GM23248 (cell line): ENCODE measurements around the gene OTOP3. TPM values are rescaled to one million over a fixed set of nuclear protein-coding genes. Genes with fewer than 3 reads are reported as not detected.

ENCODE experiments used
- DNase-seq: peaks from one replicate; pipeline ENCODE4 v3.0.0-alpha.2; 2015
- H2AFZ ChIP-seq: fragments of 200-600 bp; sonication (generic); 2 replicates; pipeline ENCODE4 v1.6.1; 2016; ENCODE audit warnings: antibody characterized with exemption
- H3F3A ChIP-seq: fragments of 200-600 bp; sonication (generic); 2 replicates; pipeline ENCODE4 v1.6.1; 2016; ENCODE audit warnings: mild to moderate bottlenecking, antibody characterized with exemption, mixed run types; ENCODE audit not compliant: insufficient read depth
- H3K27ac ChIP-seq: fragments of 200-600 bp; sonication (generic); 2 replicates; pipeline ENCODE4 v1.5.1; 2016; ENCODE audit warnings: mild to moderate bottlenecking
- H3K27me3 ChIP-seq: fragments of 200-600 bp; sonication (generic); replicated peaks from 2 replicates; pipeline ENCODE4 v1.6.1; 2016; ENCODE audit warnings: mild to moderate bottlenecking; ENCODE audit not compliant: insufficient read depth
- H3K36me3 ChIP-seq: fragments of 200-600 bp; sonication (generic); 2 replicates; pipeline ENCODE4 v1.6.1; 2016; ENCODE audit warnings: low read depth, mild to moderate bottlenecking
- H3K4me1 ChIP-seq: fragments of 200-600 bp; sonication (generic); 2 replicates; pipeline ENCODE4 v1.6.1; 2016; ENCODE audit warnings: mild to moderate bottlenecking; ENCODE audit not compliant: insufficient read depth
- H3K4me2 ChIP-seq: fragments of 200-600 bp; sonication (generic); one replicate; pipeline ENCODE4 v1.6.1; 2016; ENCODE audit warnings: mild to moderate bottlenecking; ENCODE audit not compliant: unreplicated experiment
- H3K4me3 ChIP-seq: fragments of 200-600 bp; sonication (generic); 2 replicates; pipeline ENCODE4 v1.5.1; 2016; ENCODE audit warnings: mild to moderate bottlenecking
- H3K79me2 ChIP-seq: fragments of 200-600 bp; sonication (generic); 2 replicates; pipeline ENCODE4 v1.6.1; 2016; ENCODE audit warnings: mild to moderate bottlenecking; ENCODE audit not compliant: insufficient read depth
- H3K9ac ChIP-seq: fragments of 200-600 bp; sonication (generic); 2 replicates; pipeline ENCODE4 v1.6.1; 2016; ENCODE audit warnings: mild to moderate bottlenecking
- H3K9me2 ChIP-seq: fragments of 200-600 bp; sonication (generic); 2 replicates; pipeline ENCODE4 v1.6.1; 2016; ENCODE audit warnings: mixed run types, mild to moderate bottlenecking, moderate library complexity; ENCODE audit not compliant: insufficient read depth
- H3K9me3 ChIP-seq: fragments of 200-600 bp; sonication (generic); one replicate; pipeline ENCODE4 v1.6.1; 2017; ENCODE audit warnings: low read depth
- H4K20me1 ChIP-seq: fragments of 200-600 bp; sonication (generic); 2 replicates; pipeline ENCODE4 v1.6.0; 2016; ENCODE audit not compliant: insufficient read depth
- EZH2 ChIP-seq: fragments of 200-600 bp; sonication (generic); IDR thresholded peaks from 2 replicates; pipeline ENCODE4 v1.6.1; 2018; ENCODE audit warnings: antibody characterized with exemption, mild to moderate bottlenecking; ENCODE audit not compliant: insufficient read depth, poor library complexity, severe bottlenecking
- EZH2phosphoT487 ChIP-seq: fragments of 200-600 bp; sonication (generic); IDR thresholded peaks from 2 replicates; pipeline ENCODE4 v1.6.1; 2018; ENCODE audit warnings: antibody characterized with exemption, moderate library complexity, mild to moderate bottlenecking, low read depth; ENCODE audit not compliant: insufficient read depth
- WGBS, 2 experiments: methylation state at CpG; one replicate each; pipeline ENCODE4 v1.1.6; 2015 to 2017; ENCODE audit warnings: low lambda C conversion rate in 2 of 2, low coverage in 1 of 2; ENCODE audit errors: missing lambda C conversion rate in 2 of 2; 5-methylcytosine and 5-hydroxymethylcytosine counted together
- in situ Hi-C: fragments of 300-500 bp; cut with MboI; formaldehyde crosslinking; loops from 2 replicates; pipeline ENCODE4 v1.15.0; 2020
- polyA plus RNA-seq: library from polyadenylated mRNA; unstranded; fragments of >200 nt; fragmentation: Nextera tagmentation; extraction: Ambion mirVana; gene quantifications from 2 replicates; pipeline ENCODE4 v1.2.1, GENCODE V29; 2016
- total RNA-seq: library from RNA; depleted of rRNA; stranded (reverse); fragments of >200 nt; shearing (Covaris generic); gene quantifications from 2 replicates; pipeline ENCODE4 v1.2.3, GENCODE V29; 2014

OTOP3 gene
- total and polyA plus RNA-seq, 2 experiments from 2014 or later = not detected

- 74 to 76% methylated on average over 2 of the region's 2 CpGs for whole genome bisulfite sequencing, 2 experiments
- Histone ChIP-seq H4K20me1 (no peaks in the 10 kb centered on the region), H3K9ac (no peak overlapping the region), H3K4me1 (no peaks in the 10 kb centered on the region), H2AFZ (no peak overlapping the region), H3K9me3 (no peaks in the 10 kb centered on the region), H3K4me3 (no peak overlapping the region), H3K9me2 (no peaks in the 10 kb centered on the region), H3K36me3 (no peaks in the 10 kb centered on the region), H3K27ac (no peak overlapping the region), H3K79me2 (no peaks in the 10 kb centered on the region), H3F3A (no peaks in the 10 kb centered on the region), H3K4me2 (no peak overlapping the region), H3K27me3 (peaks cover 63% of the 10 kb centered on the region)
- in situ Hi-C loops = no loop called here
- DNase-seq = no peak
- TF ChIP-seq EZH2phosphoT487 (no peak), EZH2 (no peak)
Measured at GRCh38 chr17:74921769-74922168, 13.9 kb upstream of the OTOP3 start.

- DNase-seq = no peak
- Histone ChIP-seq H3K9me2 (no peaks in the 10 kb centered on the region), H3K9ac (no peak overlapping the region), H4K20me1 (no peaks in the 10 kb centered on the region), H2AFZ (no peak overlapping the region), H3K4me1 (no peaks in the 10 kb centered on the region), H3K27me3 (peaks cover 67% of the 10 kb centered on the region), H3F3A (no peaks in the 10 kb centered on the region), H3K36me3 (no peaks in the 10 kb centered on the region), H3K4me3 (no peak overlapping the region), H3K27ac (no peak overlapping the region), H3K79me2 (no peaks in the 10 kb centered on the region), H3K4me2 (no peak overlapping the region), H3K9me3 (no peaks in the 10 kb centered on the region)
- in situ Hi-C loops = no loop called here
- 19 to 20% methylated on average over 5 to 6 of the region's 6 CpGs for WGBS, 2 experiments
- TF ChIP-seq EZH2phosphoT487 = no peak
- TF ChIP-seq EZH2 = no peak
Measured at GRCh38 chr17:74922172-74922571, 13.5 kb upstream of the OTOP3 start.

DNA sequence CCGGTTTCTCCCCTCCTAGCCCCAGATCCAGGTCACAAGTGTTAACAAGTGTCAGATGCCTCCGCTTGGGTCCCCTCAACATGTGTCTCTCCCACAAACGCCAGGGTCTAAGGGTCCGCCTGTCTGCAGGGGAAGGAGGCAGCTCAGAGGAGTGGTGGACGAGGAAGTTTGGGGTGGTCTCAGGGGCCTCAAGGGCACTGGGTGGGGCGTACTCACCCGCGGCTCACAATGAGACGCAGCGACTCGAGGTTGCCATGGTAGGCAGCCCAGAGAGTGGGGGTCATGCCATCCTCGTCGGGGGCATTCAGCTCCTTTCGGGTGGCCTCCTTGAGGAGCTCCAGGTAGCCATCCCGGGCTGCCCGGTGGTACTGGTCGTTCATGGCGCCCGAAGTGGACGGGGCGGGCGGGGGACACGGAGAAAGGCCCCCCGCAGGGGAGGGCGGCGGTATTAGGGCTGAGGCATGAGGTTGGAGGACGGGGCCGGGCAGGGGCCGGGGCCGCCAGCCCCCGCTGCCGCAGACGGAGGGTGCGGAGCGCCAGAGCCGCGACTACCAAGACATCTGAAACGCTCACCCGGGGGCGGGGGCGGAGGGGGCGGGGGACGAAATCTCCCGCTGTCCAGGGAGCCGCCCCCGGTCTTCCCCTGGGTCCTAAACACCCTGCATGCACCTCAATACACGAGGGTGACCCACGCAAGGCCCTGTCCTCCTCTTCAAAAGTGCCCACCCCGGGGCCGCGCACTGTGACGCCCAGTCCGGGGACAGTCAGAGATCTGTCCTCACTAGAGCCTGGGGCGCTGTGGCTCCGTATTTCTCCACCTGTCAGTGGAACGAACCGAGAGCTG lies 12.8 kb upstream of the OTOP3 start, which contains the start of gene USH1G:
TSS of gene USH1G (minus strand) at position 562 of the 844 bp plus-strand sequence. CDS start at position 380, 182 bp downstream.
- H3F3A ChIP-seq = no peaks in the 10 kb centered on the region
- H3K9ac ChIP-seq = no peak within 1 kb of the TSS
- no peaks in the 10 kb centered on the region for H4K20me1 ChIP-seq
- in situ Hi-C loops = no loop called here
- H3K27me3 ChIP-seq = peaks cover 75% of the 10 kb centered on the region
- no peaks in the 10 kb centered on the region for H3K9me3 ChIP-seq
- TF ChIP-seq EZH2 = peak; percentile 85
- no peak for TF ChIP-seq EZH2phosphoT487
- DNase-seq = no peak
- peak within 1 kb of the TSS; percentile 46; the same call in 1 of the 2 replicates for H2AFZ ChIP-seq
- H3K4me2 ChIP-seq = peak within 1 kb of the TSS; percentile 8
- no peaks in the 10 kb centered on the region for H3K9me2 ChIP-seq
- no peak within 1 kb of the TSS for H3K4me3 ChIP-seq
- H3K36me3 ChIP-seq = no peaks in the 10 kb centered on the region
- no peak within 1 kb of the TSS for H3K27ac ChIP-seq
- H3K4me1 ChIP-seq = no peaks in the 10 kb centered on the region
- no peaks in the 10 kb centered on the region for H3K79me2 ChIP-seq
- 4% methylated on average over 43 to 53 of the region's 57 CpGs for WGBS, 2 experiments

DNA sequence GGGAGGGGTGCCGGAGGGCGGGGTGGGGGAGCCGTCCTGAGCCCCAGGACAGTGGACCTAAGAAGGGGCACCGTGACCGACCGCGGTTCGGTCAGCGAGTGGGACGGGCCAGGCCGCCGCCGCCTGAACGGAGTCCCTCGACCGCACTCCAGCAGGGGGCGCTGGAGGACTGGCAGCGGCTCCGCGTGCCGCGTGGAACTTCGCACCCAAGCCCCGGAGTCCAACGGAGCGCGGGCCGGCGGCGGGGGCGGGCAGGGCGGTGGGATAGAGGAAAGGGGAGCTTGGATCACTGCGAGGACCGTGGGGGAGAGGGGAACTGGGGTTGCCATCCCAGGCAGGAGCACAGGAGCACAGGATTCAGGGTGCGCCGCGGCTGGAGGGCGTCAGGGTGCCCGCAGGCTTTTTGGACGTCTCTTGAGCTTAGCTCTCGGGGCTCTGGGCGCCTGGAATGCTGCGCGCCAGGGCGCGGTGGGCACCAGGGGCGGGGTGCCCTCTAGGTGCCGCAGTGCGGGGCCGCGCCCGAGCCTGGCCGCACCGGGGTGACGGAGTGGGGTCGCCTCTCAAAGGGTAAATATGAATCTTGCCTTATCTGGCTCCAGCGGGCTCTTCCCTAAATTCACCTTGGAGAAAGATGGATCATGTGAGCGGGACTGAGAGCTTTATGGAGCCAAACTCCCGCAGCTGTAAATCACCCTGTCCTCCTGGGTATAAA lies 12.0 kb upstream of the OTOP3 start:
- H3K36me3 ChIP-seq = no peaks in the 10 kb centered on the region
- no peak for TF ChIP-seq EZH2
- peak; percentile 38; the same call in 1 of the 2 replicates for TF ChIP-seq EZH2phosphoT487
- peak; percentile 71 for DNase-seq
- 2 to 3% methylated on average over 51 to 57 of the region's 59 CpGs for WGBS, 2 experiments
- peak overlapping the region; percentile 8 for H3K4me2 ChIP-seq
- H3K4me3 ChIP-seq = no peak overlapping the region
- H3K9ac ChIP-seq = no peak overlapping the region
- H2AFZ ChIP-seq = peak overlapping the region; percentile 46; the same call in 1 of the 2 replicates
- H3K4me1 ChIP-seq = no peaks in the 10 kb centered on the region
- no peaks in the 10 kb centered on the region for H4K20me1 ChIP-seq
- H3F3A ChIP-seq = no peaks in the 10 kb centered on the region
- H3K79me2 ChIP-seq = no peaks in the 10 kb centered on the region
- H3K27ac ChIP-seq = no peak overlapping the region
- H3K9me3 ChIP-seq = no peaks in the 10 kb centered on the region
- peaks cover 76% of the 10 kb centered on the region for H3K27me3 ChIP-seq
- H3K9me2 ChIP-seq = no peaks in the 10 kb centered on the region
- in situ Hi-C loops = no loop called here
